Progenitor cell of endocrine pancreas (in vitro differentiated cells): ENCODE results near the gene MSI2. TPM values are rescaled to one million over a fixed set of nuclear protein-coding genes. Genes with fewer than 3 reads are reported as not detected.

ENCODE experiments used
- DNase-seq: peaks from one replicate; pipeline ENCODE4 v3.0.0; 2021; ENCODE audit warnings: low spot score; ENCODE audit not compliant: unreplicated experiment
- H3K27ac Mint-ChIP-seq: 2 replicates; pipeline ENCODE4 v1.8.0; 2021; ENCODE audit warnings: mild to moderate bottlenecking, moderate library complexity, mixed read lengths
- H3K27me3 Mint-ChIP-seq: 2 replicates; pipeline ENCODE4 v1.8.0; 2021; ENCODE audit warnings: mixed read lengths
- H3K36me3 Mint-ChIP-seq: 2 replicates; pipeline ENCODE4 v1.8.0; 2022; ENCODE audit warnings: mixed read lengths; ENCODE audit not compliant: insufficient read depth
- H3K4me1 Mint-ChIP-seq: 2 replicates; pipeline ENCODE4 v1.8.0; 2021; ENCODE audit warnings: low read depth, mixed read lengths
- H3K4me3 Mint-ChIP-seq: 2 replicates; pipeline ENCODE4 v1.8.0; 2021; ENCODE audit warnings: low read depth, mild to moderate bottlenecking, moderate library complexity, mixed read lengths
- H3K9me3 Mint-ChIP-seq: 2 replicates; pipeline ENCODE4 v1.8.0; 2021; ENCODE audit warnings: low read depth, mixed read lengths
- CTCF ChIP-seq: fragments of 200-600 bp; sonication (generic); IDR thresholded peaks from one replicate; pipeline ENCODE4 v1.5.0; 2021; ENCODE audit warnings: antibody characterized with exemption, mild to moderate bottlenecking; ENCODE audit not compliant: unreplicated experiment
- total RNA-seq: library from RNA; stranded (reverse); gene quantifications from 2 replicates; pipeline ENCODE4 v1.2.1, GENCODE V29; 2021

MSI2 gene
- total RNA-seq, 1 donor from 2014 or later = 164 TPM

DNA sequence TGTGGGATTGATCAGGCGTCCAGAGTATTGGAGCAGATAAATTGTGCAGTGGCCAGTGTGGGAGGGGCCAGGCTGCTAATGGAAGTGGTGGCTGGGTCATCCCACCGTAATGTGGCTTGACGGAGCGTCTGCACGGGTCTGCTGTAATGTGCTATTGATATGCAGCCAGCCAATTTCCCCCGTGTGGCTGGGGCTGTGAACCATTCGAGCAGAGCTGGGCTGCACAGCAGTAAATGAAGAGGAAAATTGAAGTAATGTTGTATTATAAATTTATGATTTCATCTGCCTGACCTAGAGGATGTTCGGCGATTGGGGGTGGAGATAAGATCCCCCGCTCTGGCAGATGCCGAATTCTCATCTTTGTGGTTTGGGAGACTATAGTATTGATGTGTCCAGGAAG lies 367.3 kb downstream of the MSI2 start:
- TF ChIP-seq CTCF = no peak
- Mint-ChIP-seq H3K9me3 (no peaks in the 10 kb centered on the region), H3K27me3 (no peaks in the 10 kb centered on the region), H3K27ac (peak overlapping the region; percentile 46), H3K4me3 (no peak overlapping the region), H3K36me3 (peaks cover 14% of the 10 kb centered on the region), H3K4me1 (peaks cover 11% of the 10 kb centered on the region)
- no peak for DNase-seq

- Mint-ChIP-seq H3K36me3 (peaks cover 10% of the 10 kb centered on the region), H3K9me3 (no peaks in the 10 kb centered on the region), H3K27ac (no peak overlapping the region), H3K4me3 (no peak overlapping the region), H3K4me1 (peaks cover 11% of the 10 kb centered on the region), H3K27me3 (no peaks in the 10 kb centered on the region)
- DNase-seq = no peak
- TF ChIP-seq CTCF = no peak
These were observed 368.1 kb downstream of the MSI2 start for GRCh38 chr17:57624386-57624785.

GRCh38 chr17:57625511-57625910 lies 369.2 kb downstream of the MSI2 start:
- H3K27me3 Mint-ChIP-seq = no peaks in the 10 kb centered on the region
- no peak for DNase-seq
- H3K4me3 Mint-ChIP-seq = no peak overlapping the region
- peaks cover 11% of the 10 kb centered on the region for H3K36me3 Mint-ChIP-seq
- no peak overlapping the region for H3K27ac Mint-ChIP-seq
- TF ChIP-seq CTCF = no peak
- H3K4me1 Mint-ChIP-seq = peaks cover 11% of the 10 kb centered on the region
- no peaks in the 10 kb centered on the region for H3K9me3 Mint-ChIP-seq

DNA sequence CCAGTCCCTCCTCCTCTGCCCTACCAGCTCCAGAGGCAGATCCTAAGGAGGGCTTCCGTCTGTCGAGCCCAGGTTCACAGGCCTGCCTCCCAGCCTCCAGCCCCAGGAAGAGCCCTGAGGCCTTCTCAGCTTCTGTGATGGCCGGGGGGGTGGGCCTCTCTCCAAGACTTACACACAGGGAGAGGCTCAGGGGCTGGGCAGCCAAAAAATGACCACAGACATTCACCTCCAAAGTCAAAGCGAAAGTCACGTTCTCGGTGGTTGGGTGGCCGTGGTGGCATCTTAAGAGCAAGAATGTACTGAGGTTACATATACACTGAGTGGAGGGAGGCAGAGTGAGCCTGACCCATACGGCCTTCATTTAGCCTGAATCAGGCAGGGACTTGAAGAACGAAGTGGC lies 369.6 kb downstream of the MSI2 start:
- Mint-ChIP-seq H3K4me1 (peaks cover 11% of the 10 kb centered on the region), H3K27ac (no peak overlapping the region), H3K27me3 (no peaks in the 10 kb centered on the region), H3K9me3 (no peaks in the 10 kb centered on the region), H3K36me3 (peaks cover 11% of the 10 kb centered on the region), H3K4me3 (no peak overlapping the region)
- DNase-seq = no peak
- no peak for TF ChIP-seq CTCF

DNA sequence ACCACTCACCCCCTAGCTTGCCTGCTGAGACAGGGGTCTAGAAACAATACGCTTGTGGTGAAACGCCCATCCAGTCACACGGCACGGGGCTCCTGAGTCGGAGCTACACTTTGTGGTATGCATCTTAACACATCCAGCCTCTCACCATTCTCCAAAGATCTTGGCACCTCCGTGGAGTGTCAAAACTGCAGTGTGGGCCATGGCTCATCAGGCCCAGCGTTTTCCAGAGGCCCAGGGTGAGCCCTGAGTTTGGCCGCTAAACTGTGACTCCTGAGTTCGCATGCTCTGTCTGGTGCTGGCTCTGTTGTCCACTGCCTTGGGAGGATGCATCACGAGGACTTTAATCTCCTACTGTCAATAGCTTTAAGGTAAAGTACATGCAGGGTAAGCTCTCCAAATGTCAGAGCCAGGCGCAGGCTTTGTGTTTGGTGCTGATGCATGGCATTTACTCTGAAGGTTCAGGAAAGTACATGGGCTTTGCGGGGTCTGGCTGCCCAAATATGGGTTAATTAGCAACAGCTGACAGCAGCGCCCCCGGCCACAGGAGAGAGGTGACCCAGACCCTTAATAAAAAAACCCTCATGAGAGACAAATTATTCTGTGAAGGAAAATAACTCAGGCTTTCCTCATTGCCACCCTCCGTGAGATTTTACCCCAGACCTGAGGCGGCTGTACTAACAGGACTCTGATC lies 370.3 kb downstream of the MSI2 start:
- H3K27ac Mint-ChIP-seq = peak overlapping the region; percentile 76
- H3K27me3 Mint-ChIP-seq = no peaks in the 10 kb centered on the region
- no peak for DNase-seq
- H3K36me3 Mint-ChIP-seq = peaks cover 12% of the 10 kb centered on the region
- no peak for TF ChIP-seq CTCF
- no peaks in the 10 kb centered on the region for H3K9me3 Mint-ChIP-seq
- no peak overlapping the region for H3K4me3 Mint-ChIP-seq
- H3K4me1 Mint-ChIP-seq = peaks cover 11% of the 10 kb centered on the region
